ENCODE measurements around the gene SYNPO2. TPM values are rescaled to one million over a fixed set of nuclear protein-coding genes. Genes with fewer than 3 reads are reported as not detected.
"Not testable (repeated sequence)": the region's sequence is repeated elsewhere in the genome, so short reads cannot be mapped to it uniquely, and the experiment has no call there.

The SYNPO2 gene
- total RNA-seq (2014; rRNA removed; shearing (Covaris generic)) = 1.6 and 1.8 TPM in 2 replicates

DNA sequence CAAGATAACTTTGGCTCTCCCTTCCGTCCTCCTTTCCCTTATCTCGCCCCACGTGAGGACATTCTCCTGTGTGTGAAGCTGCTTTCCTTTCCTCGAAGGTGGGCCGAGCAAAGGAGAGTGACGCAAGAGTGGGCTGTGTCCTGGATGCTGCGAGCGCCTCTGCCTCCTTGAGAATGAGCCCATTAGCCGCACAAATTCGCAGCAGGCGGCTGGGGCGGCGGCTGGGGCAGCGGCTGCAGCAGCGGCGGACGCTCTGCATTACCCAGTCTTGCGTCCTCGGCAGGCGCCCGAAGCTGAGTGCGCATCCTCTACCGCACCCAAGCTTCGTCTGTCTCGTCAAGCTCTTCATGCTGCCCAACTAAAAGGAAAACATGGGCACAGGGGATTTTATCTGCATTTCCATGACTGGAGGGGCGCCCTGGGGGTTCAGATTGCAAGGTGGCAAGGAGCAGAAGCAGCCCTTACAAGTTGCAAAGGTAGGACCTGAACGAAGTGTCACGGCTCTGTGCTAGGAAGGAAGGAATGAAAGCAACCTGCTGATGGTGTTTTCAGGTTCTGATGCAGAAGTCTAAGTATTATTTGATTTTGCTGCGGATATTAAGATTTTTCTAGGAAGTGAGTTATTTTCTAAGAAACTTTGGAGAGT lies at the start of gene SYNPO2:
SYNPO2 (plus strand) TSS at position 189 of the 646 bp plus-strand sequence; CDS start at position 372, 183 bp downstream.
- DNase-seq (ENCODE audit: low read depth) = peak; percentile 81

GRCh38 chr4:118839221-118839927 lies 49.3 kb upstream of the SYNPO2 start:
- no peak for DNase-seq (ENCODE audit: low read depth)

DNA sequence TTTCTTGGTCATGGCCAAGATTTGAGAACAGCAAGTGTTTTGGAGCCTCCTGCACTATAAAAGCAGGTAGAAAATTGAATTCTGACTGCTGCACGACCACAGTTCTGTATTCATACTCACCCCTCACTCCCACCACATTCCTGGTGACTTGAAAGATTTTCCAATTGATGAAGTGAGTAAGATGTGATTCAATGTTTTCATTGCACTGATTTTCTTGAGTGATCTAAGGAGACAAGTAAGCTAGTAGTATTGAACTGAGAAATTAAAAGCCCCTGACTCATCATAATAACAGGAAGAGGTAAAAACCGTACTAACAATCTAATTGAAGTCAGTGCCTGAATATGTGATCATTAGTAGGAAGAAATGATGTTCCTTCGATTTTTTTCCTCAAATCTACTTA lies 46.6 kb upstream of the SYNPO2 start:
- peak; percentile 39 for DNase-seq (ENCODE audit: low read depth)

GRCh38 chr4:118843237-118843636 lies 45.4 kb upstream of the SYNPO2 start:
- DNase-seq (ENCODE audit: low read depth) = no peak

DNA sequence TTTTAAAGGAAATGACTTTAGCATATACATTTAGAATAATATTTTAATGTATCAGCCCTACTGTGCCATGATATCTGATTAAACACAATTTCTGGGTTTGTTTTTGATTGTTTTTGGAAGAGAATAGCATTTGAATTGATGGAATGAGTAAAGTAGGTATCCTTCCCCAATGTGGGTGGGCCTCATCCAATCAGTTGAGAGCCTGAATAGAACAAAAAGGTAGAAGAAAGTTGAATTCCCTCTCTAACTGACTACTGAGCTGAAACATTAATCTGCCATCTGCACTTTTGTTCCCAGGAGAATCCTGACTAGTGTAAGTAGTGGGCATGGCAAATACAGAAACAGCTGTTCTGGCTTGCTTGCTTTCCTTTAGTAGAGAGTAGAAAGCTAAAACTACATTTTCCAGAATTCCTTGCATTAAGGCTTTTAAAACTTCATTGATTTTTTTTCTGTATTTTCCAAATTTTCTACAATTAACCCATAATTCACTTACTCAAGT lies 43.1 kb upstream of the SYNPO2 start:
- DNase-seq (ENCODE audit: low read depth) = no peak

DNA sequence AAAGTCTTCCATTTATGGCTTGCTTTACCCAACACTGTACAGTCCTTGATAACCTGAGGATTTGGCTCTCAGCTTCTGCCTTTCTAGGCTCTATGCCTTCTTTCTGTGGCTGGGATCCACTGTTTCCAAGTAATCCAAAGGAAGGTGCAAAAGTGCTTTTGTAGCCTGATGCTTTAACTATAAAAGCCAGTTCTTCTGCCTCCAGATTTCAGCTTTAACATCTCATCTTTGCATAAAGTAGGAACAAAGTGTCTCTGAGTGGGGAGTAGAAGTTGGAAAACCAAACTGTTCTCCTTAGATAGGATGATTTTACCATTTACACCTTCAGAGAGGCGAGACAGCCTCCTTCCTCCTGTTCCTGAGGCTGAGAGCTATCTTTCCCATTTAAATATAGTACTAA lies 41.7 kb upstream of the SYNPO2 start:
- DNase-seq (ENCODE audit: low read depth) = no peak

- no peak for DNase-seq (ENCODE audit: low read depth)
Observed at GRCh38 chr4:118848242-118848641, 40.4 kb upstream of the SYNPO2 start.

DNA sequence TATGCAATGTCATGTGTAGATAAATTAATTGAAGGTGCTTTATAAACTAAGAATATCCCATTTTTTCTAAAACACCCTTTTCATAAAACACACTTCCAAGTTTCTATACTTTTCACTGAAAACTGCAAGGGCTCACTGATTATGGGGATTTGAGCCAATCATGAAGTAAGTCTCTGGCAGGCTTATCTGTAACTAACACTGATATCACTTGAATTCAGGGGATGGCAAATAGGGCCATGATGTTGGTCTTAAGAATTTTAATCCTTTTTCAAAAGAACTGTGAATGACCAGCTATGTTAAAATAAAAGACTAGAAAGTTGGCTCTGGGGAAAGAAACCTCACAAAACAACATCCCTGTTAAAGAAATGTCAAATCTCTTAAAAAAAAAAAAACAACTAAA lies 39.8 kb upstream of the SYNPO2 start:
- no peak for DNase-seq (ENCODE audit: low read depth)

- DNase-seq (ENCODE audit: low read depth) = no peak
Observed at GRCh38 chr4:118849867-118850487, 38.7 kb upstream of the SYNPO2 start.

GRCh38 chr4:118850488-118851173 lies 38.0 kb upstream of the SYNPO2 start:
- peak; percentile 41 for DNase-seq (ENCODE audit: low read depth)

DNA sequence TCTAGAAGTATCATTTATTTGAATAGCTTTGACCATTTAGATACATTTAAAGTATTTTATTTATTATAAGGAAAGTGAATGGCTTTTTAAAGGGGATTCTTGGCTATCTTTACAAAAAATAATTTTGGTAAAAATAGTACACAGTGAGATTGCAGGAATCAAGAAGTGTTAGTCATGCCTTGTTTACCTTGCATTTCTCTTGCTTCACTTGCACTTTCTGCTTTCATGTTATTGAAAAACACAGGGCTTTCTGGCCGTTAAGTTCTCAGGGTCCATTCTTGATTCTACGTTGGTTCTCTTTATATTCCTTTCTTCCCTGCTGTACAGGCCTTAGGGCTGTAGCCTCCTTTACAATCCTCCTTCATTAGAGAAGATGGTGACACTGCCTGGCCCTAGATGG lies 30.9 kb upstream of the SYNPO2 start:
- DNase-seq (ENCODE audit: low read depth) = no peak

DNA sequence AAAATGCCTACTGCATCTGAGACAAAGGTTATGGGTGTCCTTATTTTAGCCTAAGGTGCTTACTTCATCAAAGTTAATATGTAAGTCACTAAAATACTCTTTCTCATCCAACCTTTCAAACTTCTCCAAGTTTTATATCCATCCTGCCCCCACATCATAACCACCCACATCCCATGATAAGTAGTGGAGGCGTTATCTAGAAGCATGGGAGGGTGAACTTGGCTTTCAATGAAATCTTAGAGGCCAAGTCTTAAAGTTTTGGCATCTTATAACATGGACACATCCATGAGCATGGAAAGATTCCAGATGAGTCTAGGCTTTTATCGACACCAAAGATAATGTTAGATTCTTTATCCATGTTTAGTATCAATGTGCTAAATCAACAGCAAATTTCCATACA lies 29.9 kb upstream of the SYNPO2 start:
- DNase-seq (ENCODE audit: low read depth) = no peak

- DNase-seq (ENCODE audit: low read depth) = peak; percentile 67
Observed at GRCh38 chr4:118865091-118865708, 23.5 kb upstream of the SYNPO2 start.

DNA sequence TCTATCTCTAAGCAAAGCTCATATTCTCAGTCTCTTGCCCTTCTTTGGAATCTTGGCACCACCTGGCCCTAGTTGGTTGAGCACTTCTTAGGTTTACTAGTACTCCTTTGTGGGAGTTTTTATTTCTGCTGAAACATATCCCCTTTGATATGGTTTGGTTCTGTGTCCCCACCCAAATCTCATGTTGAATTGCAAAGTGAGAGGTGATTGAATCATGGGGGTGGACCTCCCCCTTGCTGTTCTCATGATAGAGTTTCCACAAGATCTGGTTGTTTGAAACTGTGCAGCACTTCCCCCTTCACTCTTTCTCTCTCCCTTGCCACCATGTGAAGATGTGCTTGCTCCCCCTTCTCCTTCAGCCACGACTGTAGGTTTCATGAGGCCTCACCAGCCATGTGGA lies 22.2 kb upstream of the SYNPO2 start:
- no peak for DNase-seq (ENCODE audit: low read depth)

DNA sequence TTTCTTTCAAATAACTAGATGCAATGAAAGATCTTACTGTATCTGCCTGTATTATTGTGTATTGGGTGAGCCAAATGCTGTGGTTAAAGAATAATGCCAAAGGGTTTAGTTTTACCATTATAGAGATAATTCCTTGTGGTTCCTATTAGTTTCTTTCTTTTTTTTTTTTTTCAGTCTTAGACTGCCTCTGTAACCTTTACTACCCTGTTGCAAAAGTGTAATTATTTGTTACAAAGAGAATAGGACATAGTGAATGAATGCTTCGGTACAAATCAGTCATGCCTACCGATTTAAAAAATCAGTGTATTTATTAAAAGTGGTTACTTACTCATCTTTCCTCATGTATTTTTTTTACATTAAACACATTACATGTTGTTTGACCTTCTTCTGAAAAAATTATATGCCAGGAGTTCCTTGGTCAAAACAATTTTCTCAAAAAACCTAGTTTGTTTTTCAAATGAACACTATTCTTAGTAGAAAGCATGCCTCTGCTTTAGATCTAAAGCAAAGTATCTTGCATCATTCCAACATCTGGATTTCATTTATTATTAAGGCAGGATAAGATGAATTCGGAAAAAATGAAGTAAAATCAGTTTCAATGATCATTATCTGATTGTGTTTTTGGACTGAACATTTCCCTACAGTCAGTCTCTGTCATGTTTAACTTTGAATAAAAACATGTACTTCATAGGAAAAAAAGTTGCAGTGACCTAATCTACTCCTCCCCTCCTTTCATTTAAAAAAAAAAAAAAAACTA lies 21.2 kb upstream of the SYNPO2 start:
- no peak for DNase-seq (ENCODE audit: low read depth)

GRCh38 chr4:118869808-118870342 lies 18.8 kb upstream of the SYNPO2 start:
- DNase-seq (ENCODE audit: low read depth) = no peak

DNA sequence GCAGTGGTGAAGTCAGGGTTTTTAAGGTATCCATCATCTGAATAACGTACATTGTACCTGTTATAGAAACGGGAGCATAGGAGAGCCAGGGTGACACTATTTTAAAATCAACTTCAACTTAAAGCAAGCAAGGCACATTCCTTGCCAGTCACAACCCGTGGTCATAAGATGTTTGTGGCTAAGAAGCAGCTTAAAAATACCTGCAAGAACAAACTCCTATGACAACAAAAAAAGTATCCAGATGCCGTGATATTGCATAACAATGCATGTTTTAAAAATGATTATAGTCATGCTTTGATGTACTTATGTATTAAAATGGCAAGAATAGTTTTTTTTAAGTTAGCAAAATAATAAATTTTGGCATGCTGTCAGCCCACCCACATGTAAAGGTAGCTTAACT lies 16.5 kb upstream of the SYNPO2 start:
- no peak for DNase-seq (ENCODE audit: low read depth)

GRCh38 chr4:118877797-118878196 lies 10.9 kb upstream of the SYNPO2 start:
- DNase-seq (ENCODE audit: low read depth) = no peak

DNA sequence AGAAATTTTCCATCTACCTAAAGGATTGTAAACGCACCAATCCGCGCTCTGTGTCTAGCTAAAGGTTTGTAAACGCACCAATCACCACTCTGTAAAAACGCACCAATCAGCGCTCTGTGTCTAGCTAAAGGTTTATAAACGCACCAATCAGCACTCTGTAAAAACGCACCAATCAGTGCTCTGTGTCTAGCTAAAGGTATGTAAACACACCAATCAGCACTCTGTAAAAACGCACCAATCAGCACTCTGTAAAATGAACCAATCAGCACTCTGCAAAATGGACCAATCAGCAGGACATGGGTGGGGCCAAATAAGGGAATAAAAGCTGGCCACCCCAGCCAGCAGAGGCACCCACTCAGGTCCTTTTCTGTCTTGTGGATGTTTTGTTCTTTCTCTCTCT lies 10.1 kb upstream of the SYNPO2 start:
- DNase-seq (ENCODE audit: low read depth) = not testable (repeated sequence)

GRCh38 chr4:118879409-118879808 lies 9.2 kb upstream of the SYNPO2 start:
- peak; percentile 18 for DNase-seq (ENCODE audit: low read depth)

Data from RPMI7951 (cell line).